ENCODE results near the gene KCNQ1. TPM values are rescaled to one million over a fixed set of nuclear protein-coding genes. Genes with fewer than 3 reads are reported as not detected.

Gene KCNQ1
- total and polyA plus RNA-seq, 7 donors, result 0.48 to 3.1 (median 1.1) TPM

- no peak for ATAC-seq
Measured at GRCh38 chr11:2816523-2816922, 371.7 kb downstream of the KCNQ1 start.

GRCh38 chr11:2816941-2817421, 372.2 kb downstream of the KCNQ1 start:
- TF ChIP-seq, protein P1, sequence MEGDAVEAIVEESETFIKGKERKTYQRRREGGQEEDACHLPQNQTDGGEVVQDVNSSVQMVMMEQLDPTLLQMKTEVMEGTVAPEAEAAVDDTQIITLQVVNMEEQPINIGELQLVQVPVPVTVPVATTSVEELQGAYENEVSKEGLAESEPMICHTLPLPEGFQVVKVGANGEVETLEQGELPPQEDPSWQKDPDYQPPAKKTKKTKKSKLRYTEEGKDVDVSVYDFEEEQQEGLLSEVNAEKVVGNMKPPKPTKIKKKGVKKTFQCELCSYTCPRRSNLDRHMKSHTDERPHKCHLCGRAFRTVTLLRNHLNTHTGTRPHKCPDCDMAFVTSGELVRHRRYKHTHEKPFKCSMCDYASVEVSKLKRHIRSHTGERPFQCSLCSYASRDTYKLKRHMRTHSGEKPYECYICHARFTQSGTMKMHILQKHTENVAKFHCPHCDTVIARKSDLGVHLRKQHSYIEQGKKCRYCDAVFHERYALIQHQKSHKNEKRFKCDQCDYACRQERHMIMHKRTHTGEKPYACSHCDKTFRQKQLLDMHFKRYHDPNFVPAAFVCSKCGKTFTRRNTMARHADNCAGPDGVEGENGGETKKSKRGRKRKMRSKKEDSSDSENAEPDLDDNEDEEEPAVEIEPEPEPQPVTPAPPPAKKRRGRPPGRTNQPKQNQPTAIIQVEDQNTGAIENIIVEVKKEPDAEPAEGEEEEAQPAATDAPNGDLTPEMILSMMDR (IDR thresholded peaks at IDR 0.05), result no peak
- Histone ChIP-seq H3K27me3 (ENCODE audit: insufficient read depth in 3 of 3, low read length in 2 of 3) (peaks cover 0 to 16% (median 0%) of the 10 kb centered on the region in 3 donors), H3K36me3 (ENCODE audit: insufficient read depth in 1 of 2, low read depth in 1 of 2) (no peaks in the 10 kb centered on the region), H3K4me3 (no peak overlapping the region), H3K27ac (no peak overlapping the region), H3K9me3 (peaks cover 8% of the 10 kb centered on the region), H3K4me1 (no peaks in the 10 kb centered on the region)
- WGBS, 3 donors, result 79 to 83% (median 82%) methylated on average over 15 of the region's 15 CpGs
- peak; percentile 26 to 48 for DNase-seq
- no peak for ATAC-seq
- intact Hi-C loops (cut with DNase I), result no loop called here

More at GRCh38 chr11:2816523-2816922, 371.7 kb downstream of the KCNQ1 start:
- peak in 1 of 2 donors; percentile 5 for DNase-seq
- intact Hi-C loops (cut with DNase I), result no loop called here
- Histone ChIP-seq H3K27ac (no peak overlapping the region), H3K27me3 (ENCODE audit: insufficient read depth in 3 of 3, low read length in 2 of 3) (peaks cover 0 to 16% (median 0%) of the 10 kb centered on the region in 3 donors), H3K4me1 (no peaks in the 10 kb centered on the region), H3K4me3 (no peak overlapping the region), H3K9me3 (peaks cover 8% of the 10 kb centered on the region), H3K36me3 (ENCODE audit: insufficient read depth in 1 of 2, low read depth in 1 of 2) (no peaks in the 10 kb centered on the region)
- WGBS, 3 donors, result 86 to 93% (median 90%) methylated on average over 2 of the region's 2 CpGs
- TF ChIP-seq, protein P1 (IDR thresholded peaks at IDR 0.05), result no peak

GRCh38 chr11:2817431-2817830, 372.6 kb downstream of the KCNQ1 start:
- H3K36me3 ChIP-seq (ENCODE audit: insufficient read depth in 1 of 2, low read depth in 1 of 2), result no peaks in the 10 kb centered on the region
- DNase-seq, result peak in 1 of 2 donors; percentile 15
- no peak overlapping the region for H3K27ac ChIP-seq
- H3K4me1 ChIP-seq, result no peaks in the 10 kb centered on the region
- 89 to 95% (median 92%) methylated on average over 6 of the region's 6 CpGs for WGBS, 3 donors
- ATAC-seq, result no peak
- TF ChIP-seq, protein P1 (IDR thresholded peaks at IDR 0.05), result no peak
- peaks cover 8% of the 10 kb centered on the region for H3K9me3 ChIP-seq
- H3K4me3 ChIP-seq, result no peak overlapping the region
- intact Hi-C loops (cut with DNase I), result no loop called here
- peaks cover 0 to 13% (median 0%) of the 10 kb centered on the region in 3 donors for H3K27me3 ChIP-seq (ENCODE audit: insufficient read depth in 3 of 3, low read length in 2 of 3)

DNA sequence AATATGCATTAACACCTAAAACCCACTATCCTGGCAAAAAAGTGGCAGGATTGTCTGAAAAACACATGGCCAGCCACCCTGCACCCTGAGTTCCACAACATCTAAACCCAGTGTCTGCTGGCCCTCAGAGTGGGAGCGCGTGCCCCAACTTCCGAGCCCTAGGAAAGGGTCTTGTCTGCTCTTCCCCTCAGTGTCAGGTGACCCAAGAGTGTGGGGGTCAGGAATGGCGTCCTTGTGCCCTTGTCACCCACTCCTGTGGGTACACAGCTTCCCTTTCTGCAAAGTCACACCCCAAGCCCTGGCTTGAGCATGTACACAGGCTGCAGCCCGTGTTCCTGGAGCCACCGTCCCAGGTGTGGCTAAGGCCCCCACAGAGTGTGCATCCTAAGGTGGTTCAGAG, 373.2 kb downstream of the KCNQ1 start:
- 85 to 91% (median 86%) methylated on average over 6 of the region's 6 CpGs for WGBS, 3 donors
- peaks cover 8% of the 10 kb centered on the region for H3K9me3 ChIP-seq
- H3K4me1 ChIP-seq, result no peaks in the 10 kb centered on the region
- DNase-seq (peak in 1 of 2 donors; percentile 38), ATAC-seq (no peak)
- peaks cover 0 to 7% (median 0%) of the 10 kb centered on the region in 3 donors for H3K27me3 ChIP-seq (ENCODE audit: insufficient read depth in 3 of 3, low read length in 2 of 3)
- intact Hi-C loops (cut with DNase I), result no loop called here
- H3K36me3 ChIP-seq (ENCODE audit: insufficient read depth in 1 of 2, low read depth in 1 of 2), result no peaks in the 10 kb centered on the region
- H3K27ac ChIP-seq, result no peak overlapping the region
- no peak overlapping the region for H3K4me3 ChIP-seq
- TF ChIP-seq, protein P1 (IDR thresholded peaks at IDR 0.05), result no peak

- TF ChIP-seq, protein P1 (IDR thresholded peaks at IDR 0.05), result no peak
- peaks cover 8% of the 10 kb centered on the region for H3K9me3 ChIP-seq
- no peak overlapping the region for H3K4me3 ChIP-seq
- DNase-seq (peak in 1 of 2 donors; percentile 7), ATAC-seq (no peak)
- no peaks in the 10 kb centered on the region for H3K36me3 ChIP-seq (ENCODE audit: insufficient read depth in 1 of 2, low read depth in 1 of 2)
- H3K27ac ChIP-seq, result no peak overlapping the region
- H3K27me3 ChIP-seq (ENCODE audit: insufficient read depth in 3 of 3, low read length in 2 of 3), result peaks cover 0 to 9% (median 0%) of the 10 kb centered on the region in 3 donors
- H3K4me1 ChIP-seq, result no peaks in the 10 kb centered on the region
- WGBS, 3 donors, result 53 to 68% (median 67%) methylated on average over 5 of the region's 5 CpGs
- intact Hi-C loops (cut with DNase I), result no loop called here
Measured at GRCh38 chr11:2818503-2818902, 373.7 kb downstream of the KCNQ1 start.

All from psoas muscle (tissue), 8 donors.